ENCODE measurements around the gene KYAT1.

The KYAT1 gene

GRCh38 chr9:128906741-128907140, 25.0 kb upstream of the KYAT1 start:
- DNase-seq, result no peak

DNA sequence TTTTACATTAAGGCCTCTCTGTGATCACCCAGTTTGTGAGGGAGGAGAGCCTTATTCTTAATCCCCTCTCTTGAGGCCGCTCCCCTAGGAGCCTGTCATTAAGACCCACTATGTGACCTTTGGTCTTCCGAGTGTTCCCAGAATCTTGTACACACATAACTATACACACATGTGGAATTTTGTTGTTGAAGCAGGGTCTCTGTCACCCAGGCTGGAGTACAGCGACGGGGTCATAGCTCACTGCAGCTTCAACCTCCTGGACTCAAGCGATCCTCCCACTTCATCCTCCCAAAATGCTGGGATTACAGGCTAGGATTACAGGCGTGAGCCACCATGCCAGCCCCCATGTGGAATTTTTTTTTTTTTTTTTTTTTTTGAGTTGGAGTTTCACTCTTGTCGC, 24.2 kb upstream of the KYAT1 start:
- no peak for DNase-seq

GRCh38 chr9:128903871-128904620, 22.3 kb upstream of the KYAT1 start:
- no peak for DNase-seq

- DNase-seq, result no peak
Measured at GRCh38 chr9:128903079-128903461, 21.3 kb upstream of the KYAT1 start.

GRCh38 chr9:128902351-128903078, 20.8 kb upstream of the KYAT1 start:
- DNase-seq, result peak; percentile 55

- DNase-seq, result no peak
Measured at GRCh38 chr9:128901822-128902221, 20.1 kb upstream of the KYAT1 start.

DNA sequence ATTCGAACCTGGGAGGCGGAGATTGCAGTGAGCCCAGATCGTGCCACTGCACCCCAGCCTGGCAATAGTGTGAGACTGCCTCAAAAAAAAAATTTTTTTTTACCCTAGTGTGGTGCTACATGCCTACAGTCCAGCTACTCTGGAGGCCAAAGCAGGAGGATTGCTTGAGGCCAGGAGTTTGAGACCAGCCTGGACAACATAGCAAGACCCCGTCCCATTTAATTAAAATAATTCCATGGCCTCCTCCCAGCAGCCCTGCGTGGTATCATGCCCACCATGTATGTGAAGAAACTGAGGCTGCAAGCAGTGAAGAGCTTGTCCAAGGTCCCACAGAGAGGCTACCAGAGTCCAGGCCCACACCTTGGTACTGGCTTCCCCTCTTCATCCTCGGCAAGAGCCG, 19.6 kb upstream of the KYAT1 start:
- no peak for DNase-seq

DNA sequence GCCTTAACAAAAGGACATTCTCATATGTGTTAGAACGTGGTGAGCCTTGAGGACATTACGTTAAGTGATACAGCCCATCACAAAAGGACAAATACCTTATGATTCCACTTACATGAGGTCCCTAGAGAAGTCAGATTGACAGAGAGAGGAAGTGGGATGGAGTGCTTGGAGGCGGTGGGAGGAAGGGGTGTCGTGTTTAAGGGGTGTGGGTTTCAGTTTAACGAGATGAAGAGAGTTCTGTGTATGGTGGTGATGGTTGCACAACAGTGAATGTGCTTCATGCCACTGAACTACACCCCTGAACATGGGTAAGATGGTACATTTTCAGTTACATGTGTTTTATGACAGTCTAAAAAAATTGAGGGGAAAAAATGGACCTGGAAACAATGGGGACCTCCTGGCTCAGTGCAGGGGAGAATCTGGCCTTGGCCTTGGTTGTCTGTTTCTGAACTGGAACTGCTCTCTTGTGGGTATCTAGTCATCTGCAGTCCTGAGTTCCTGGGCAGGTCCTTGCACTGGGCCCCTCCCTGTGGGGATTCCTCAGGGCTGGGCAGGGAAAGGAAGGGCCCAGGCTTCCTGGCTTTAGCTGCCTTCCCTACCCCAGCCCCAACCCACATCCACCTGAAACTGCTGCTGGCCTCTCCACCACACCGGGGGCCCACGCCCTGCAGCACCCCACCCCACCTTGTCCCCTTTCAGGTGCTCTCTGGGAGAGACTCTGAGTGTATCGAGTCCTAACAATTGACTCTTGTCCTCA, 18.0 kb upstream of the KYAT1 start:
- DNase-seq, result peak; percentile 55

GRCh38 chr9:128898845-128899565, 17.3 kb upstream of the KYAT1 start:
- no peak for DNase-seq

DNA sequence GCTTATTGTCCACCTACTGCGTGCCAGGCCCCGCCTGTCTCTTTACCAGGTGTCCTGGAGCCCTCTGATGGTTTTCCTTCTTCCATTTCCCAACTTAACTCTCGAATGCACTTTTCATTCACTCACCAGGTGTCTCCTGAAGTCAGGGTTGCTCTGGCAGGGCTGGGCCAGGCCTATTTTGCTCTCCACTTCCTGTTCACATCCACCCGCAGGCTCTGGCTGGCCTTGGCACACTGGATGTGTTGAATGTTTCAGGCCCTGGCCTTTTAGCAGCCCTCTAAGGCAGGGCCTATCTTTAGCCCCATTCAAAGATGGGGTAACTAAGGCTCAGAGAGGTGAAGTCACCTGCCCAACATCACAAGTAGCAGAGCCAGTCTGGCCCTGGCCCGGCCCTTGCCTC, 16.6 kb upstream of the KYAT1 start:
- no peak for DNase-seq

DNA sequence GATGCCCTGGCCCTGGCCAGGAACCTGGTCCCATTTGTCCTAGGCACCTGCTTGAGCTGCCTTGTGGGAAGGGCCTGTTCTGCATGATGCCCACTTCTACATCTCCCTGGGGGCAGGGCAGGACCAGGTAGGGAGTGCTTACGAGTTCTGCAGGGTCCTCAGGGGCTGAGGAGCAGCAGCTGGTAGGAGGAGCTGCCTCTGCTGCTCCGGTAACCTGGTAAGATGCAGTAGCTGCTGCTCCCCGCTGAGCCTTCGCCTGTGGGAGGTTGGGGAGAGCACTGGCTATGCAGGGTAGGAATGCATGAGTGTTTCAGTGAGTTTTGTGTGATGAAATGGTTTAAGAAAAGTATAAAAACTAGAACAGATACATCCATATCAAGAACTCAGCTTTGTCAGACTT, 13.8 kb upstream of the KYAT1 start:
- DNase-seq, result no peak

GRCh38 chr9:128894764-128895163, 13.0 kb upstream of the KYAT1 start:
- no peak for DNase-seq

- DNase-seq, result no peak
Measured at GRCh38 chr9:128893354-128893753, 11.6 kb upstream of the KYAT1 start.

- DNase-seq, result no peak
Measured at GRCh38 chr9:128892221-128892921, 10.6 kb upstream of the KYAT1 start.

GRCh38 chr9:128891321-128892220, 9.8 kb upstream of the KYAT1 start:
- no peak for DNase-seq

GRCh38 chr9:128887914-128888350, 6.2 kb upstream of the KYAT1 start:
- no peak for DNase-seq

- DNase-seq, result no peak
Measured at GRCh38 chr9:128887049-128887448, 5.3 kb upstream of the KYAT1 start.

- peak; percentile 72 for DNase-seq
Measured at GRCh38 chr9:128886211-128886891, 4.6 kb upstream of the KYAT1 start.

DNA sequence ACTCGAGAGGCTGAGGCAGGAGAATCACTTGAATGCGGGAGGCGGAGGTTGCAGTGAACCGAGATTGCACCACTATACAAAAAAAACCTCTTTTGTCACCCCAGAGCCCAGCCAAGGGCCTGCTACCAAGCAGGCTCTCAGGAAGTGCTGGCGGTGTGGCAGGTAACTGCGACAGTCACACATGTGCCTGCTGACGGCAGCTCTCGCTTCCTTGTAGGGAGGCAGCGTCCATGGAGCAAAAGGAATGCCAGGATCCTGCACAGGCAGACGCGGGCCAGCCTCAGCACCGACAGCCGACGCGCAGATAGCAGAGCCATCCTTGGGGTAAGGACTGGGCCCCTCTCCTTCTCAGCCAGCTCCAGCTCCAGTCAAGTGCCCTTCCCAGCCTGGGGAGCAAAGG, 4.0 kb upstream of the KYAT1 start:
- DNase-seq, result no peak

DNA sequence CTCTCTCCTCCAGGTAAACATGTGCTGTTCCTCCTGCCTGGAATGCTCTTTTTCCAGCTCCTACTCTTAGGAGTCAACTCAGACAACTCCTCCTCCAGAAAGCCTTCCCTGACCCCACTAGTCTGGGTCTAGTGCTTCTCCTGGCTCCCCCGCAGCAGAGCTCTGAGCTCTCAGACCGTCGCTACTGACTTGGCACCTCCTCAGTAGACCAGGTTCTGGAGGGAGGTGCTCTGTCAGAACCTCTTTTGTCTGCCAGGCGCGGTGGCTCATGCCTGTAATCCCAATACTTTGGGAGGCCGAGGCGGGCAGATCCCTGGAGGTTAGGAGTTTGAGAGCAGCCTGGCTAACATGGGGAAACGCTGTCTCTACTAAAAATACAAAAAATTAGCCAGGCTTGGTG, 3.6 kb upstream of the KYAT1 start:
- no peak for DNase-seq

DNA sequence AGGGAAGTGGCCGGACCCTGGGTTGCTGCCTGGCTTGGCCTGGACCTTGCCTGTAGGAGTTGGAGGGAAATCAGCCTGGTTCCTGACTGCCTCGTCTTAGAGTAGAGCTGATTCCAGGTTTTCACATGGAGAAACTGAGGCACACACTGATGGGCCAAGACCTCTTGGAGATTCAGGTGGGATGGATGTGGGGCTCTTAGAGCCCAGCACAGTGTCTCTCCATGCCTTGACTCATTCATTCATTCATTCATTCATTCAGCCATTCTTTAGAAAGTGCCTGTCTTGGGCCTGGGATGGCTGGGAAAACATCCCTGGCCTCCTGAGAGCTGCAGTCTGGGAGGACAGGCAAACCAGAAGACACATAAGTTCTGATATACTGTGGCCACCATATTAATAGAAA, 2.4 kb upstream of the KYAT1 start:
- no peak for DNase-seq

Measured in GF-D8 (cell line).